ENCODE measurements around the gene CLBA1. TPM values are rescaled to one million over a fixed set of nuclear protein-coding genes. Genes with fewer than 3 reads are reported as not detected.
"Not testable (repeated sequence)": the region's sequence is repeated elsewhere in the genome, so short reads cannot be mapped to it uniquely, and the experiment has no call there.

The CLBA1 gene
- total and polyA plus RNA-seq, 2 experiments from 2014 or later: 1.6 to 1.8 TPM

GRCh38 chr14:105032451-105032901 lies 46.9 kb downstream of the CLBA1 start:
- H3K4me1 Mint-ChIP-seq; H3F3A ChIP-seq (replicated peaks; ENCODE audit: low read depth); H3K4me3 ChIP-seq; H3K27ac Mint-ChIP-seq; ATAC-seq; H4K20me1 ChIP-seq (replicated peaks; ENCODE audit: insufficient read depth); H3K9me3 Mint-ChIP-seq; DNase-seq (ENCODE audit: low spot score); H3K36me3 Mint-ChIP-seq (ENCODE audit: low read depth); H3K79me2 ChIP-seq (replicated peaks; ENCODE audit: insufficient read depth); H3K36me3 ChIP-seq (ENCODE audit: insufficient read depth); H3K27ac ChIP-seq (ENCODE audit: low read depth); H3K9me2 ChIP-seq (ENCODE audit: insufficient read depth): not testable (repeated sequence)
- 0 out of 2 replicates have a peak overlapping the region, but pooled peaks have one; percentile 40 for H2AFZ ChIP-seq
- H3K27me3 Mint-ChIP-seq (ENCODE audit: insufficient read depth, low read depth, poor library complexity): peaks cover 30% of the 10 kb centered on the region
- H3K4me1 ChIP-seq (ENCODE audit: insufficient read depth): peaks cover 11% of the 10 kb centered on the region
- peak overlapping the region; percentile 23; the same call in 1 of the 3 replicates for H3K4me3 Mint-ChIP-seq
- peak overlapping the region; percentile 82; the same call in 1 of the 2 replicates for H3K4me2 ChIP-seq
- H3K27me3 ChIP-seq (ENCODE audit: insufficient read depth): peaks cover 47% of the 10 kb centered on the region

GRCh38 chr14:105033412-105033900 lies 47.9 kb downstream of the CLBA1 start:
- DNase-seq (ENCODE audit: low spot score); H3K9me3 Mint-ChIP-seq; H3K27ac ChIP-seq (ENCODE audit: low read depth); H3K79me2 ChIP-seq (replicated peaks; ENCODE audit: insufficient read depth); H3K27ac Mint-ChIP-seq; ATAC-seq; H3K9me2 ChIP-seq (ENCODE audit: insufficient read depth); H3K4me1 Mint-ChIP-seq; H4K20me1 ChIP-seq (replicated peaks; ENCODE audit: insufficient read depth); H3K36me3 Mint-ChIP-seq (ENCODE audit: low read depth); H3K36me3 ChIP-seq (ENCODE audit: insufficient read depth); H3F3A ChIP-seq (replicated peaks; ENCODE audit: low read depth): not testable (repeated sequence)
- peaks cover 30% of the 10 kb centered on the region for H3K27me3 Mint-ChIP-seq (ENCODE audit: insufficient read depth, low read depth, poor library complexity)
- Histone ChIP-seq H3K4me2 (peak overlapping the region; percentile 82), H3K4me3 (peak overlapping the region; percentile 64), H3K4me1 (ENCODE audit: insufficient read depth) (peaks cover 11% of the 10 kb centered on the region), H3K27me3 (ENCODE audit: insufficient read depth) (peaks cover 47% of the 10 kb centered on the region), H2AFZ (peak overlapping the region; percentile 95; the same call in 1 of the 2 replicates)
- H3K4me3 Mint-ChIP-seq: peak overlapping the region; percentile 76

- ATAC-seq (no peak), DNase-seq (ENCODE audit: low spot score) (no peak)
- H3K9me3 Mint-ChIP-seq: no peaks in the 10 kb centered on the region
- H3K4me2 ChIP-seq: peak overlapping the region; percentile 82
- H3K27ac ChIP-seq (ENCODE audit: low read depth): no peak overlapping the region
- peaks cover 9% of the 10 kb centered on the region; the same call in 1 of the 2 replicates for H3F3A ChIP-seq (replicated peaks; ENCODE audit: low read depth)
- no peaks in the 10 kb centered on the region for H3K36me3 Mint-ChIP-seq (ENCODE audit: low read depth)
- H3K4me1 Mint-ChIP-seq: peaks cover 13% of the 10 kb centered on the region
- no peaks in the 10 kb centered on the region for H3K9me2 ChIP-seq (ENCODE audit: insufficient read depth)
- H3K27ac Mint-ChIP-seq: no peak overlapping the region
- H4K20me1 ChIP-seq (replicated peaks; ENCODE audit: insufficient read depth): no peaks in the 10 kb centered on the region
- H3K4me1 ChIP-seq (ENCODE audit: insufficient read depth): peaks cover 11% of the 10 kb centered on the region
- H3K27me3 ChIP-seq (ENCODE audit: insufficient read depth): peaks cover 47% of the 10 kb centered on the region
- peaks cover 30% of the 10 kb centered on the region for H3K27me3 Mint-ChIP-seq (ENCODE audit: insufficient read depth, low read depth, poor library complexity)
- H3K4me3 Mint-ChIP-seq: peak overlapping the region; percentile 76; the same call in 2 of the 3 replicates
- no peaks in the 10 kb centered on the region for H3K79me2 ChIP-seq (replicated peaks; ENCODE audit: insufficient read depth)
- H3K4me3 ChIP-seq: peak overlapping the region; percentile 64; the same call in 1 of the 2 replicates
- H3K36me3 ChIP-seq (ENCODE audit: insufficient read depth): no peaks in the 10 kb centered on the region
- H2AFZ ChIP-seq: peak overlapping the region; percentile 95; the same call in 1 of the 2 replicates
- TF ChIP-seq ZNF331 (CRISPR knock-in tag; IDR thresholded peaks at IDR 0.05; ENCODE audit: low read depth) (no peak), CTCF (conservative IDR thresholded peaks at IDR 0.05; ENCODE audit: low read depth in 2 of 2) (no peak), ZNF462 (CRISPR knock-in tag; IDR thresholded peaks at IDR 0.05) (no peak), STAT1 (IDR thresholded peaks at IDR 0.05; ENCODE audit: unreplicated experiment) (no peak), ZNF114 (CRISPR knock-in tag; IDR thresholded peaks at IDR 0.05) (no peak), POLR2AphosphoS5 (IDR thresholded peaks at IDR 0.05; ENCODE audit: low read depth) (no peak)
Measured at GRCh38 chr14:105034315-105035039, 48.9 kb downstream of the CLBA1 start.

Data from GM23338 (cell line).